Stomach (tissue), 9 donors: ENCODE data around the gene PITX1. TPM values are rescaled to one million over a fixed set of nuclear protein-coding genes. Genes with fewer than 3 reads are reported as not detected.

ENCODE experiments used
- DNase-seq, 2 donors: peaks; one replicate each; pipeline versions ENCODE4 v3.0.0 to v3.0.0-alpha.2; 2013 to 2019
- H3K27ac ChIP-seq, 5 donors: fragments of 200-600 bp in 4 of 5; sonication (generic) in 4 of 5; one replicate each; pipeline ENCODE4 v1.5.1; 2013 to 2019; ENCODE audit warnings: mild to moderate bottlenecking in 1 of 5, moderate library complexity in 1 of 5
- H3K27me3 ChIP-seq, 3 donors: fragments of 200-600 bp; sonication (generic); one replicate each; pipeline ENCODE4 v1.5.1; 2017 to 2019; ENCODE audit warnings: mixed run types in 1 of 3
- H3K36me3 ChIP-seq, 4 donors: fragments of 200-600 bp; sonication (generic); 1 replicate in 3 of 4; 2 replicates in 1 of 4; pipeline ENCODE4 v1.5.1; 2016 to 2019
- H3K4me1 ChIP-seq, 4 donors: fragments of 200-600 bp; sonication (generic); one replicate each; pipeline ENCODE4 v1.5.1; 2016 to 2019
- H3K4me3 ChIP-seq, 4 donors: fragments of 200-600 bp; sonication (generic) in 3 of 4; one replicate each; pipeline ENCODE4 v1.5.1; 2016 to 2019; ENCODE audit warnings: mild to moderate bottlenecking in 1 of 4
- H3K9me3 ChIP-seq, 4 donors: fragments of 200-600 bp; sonication (generic); one replicate each; pipeline ENCODE4 v1.5.1; 2016 to 2019
- EP300 ChIP-seq: sonication (generic); formaldehyde crosslinking; IDR thresholded peaks from one replicate; pipeline ENCODE4 v1.6.1; 2017; ENCODE audit warnings: antibody characterized with exemption
- POLR2A ChIP-seq, 4 donors: fragments of 450-650 bp; IDR thresholded peaks; one replicate each; pipeline ENCODE4 v1.6.1; 2016; ENCODE audit warnings: antibody characterized with exemption in 4 of 4, control low read depth in 2 of 4, mild to moderate bottlenecking in 1 of 4, moderate library complexity in 1 of 4
- POLR2AphosphoS5 ChIP-seq, 3 donors: sonication (generic); formaldehyde crosslinking; IDR thresholded peaks; one replicate each; pipeline ENCODE4 v1.6.1; 2016; ENCODE audit warnings: antibody characterized with exemption in 3 of 3
- WGBS, 5 donors: extraction: QIAGEN DNeasy Blood & Tissue Kit in 3 of 5; methylation state at CpG; one replicate each; pipeline versions ENCODE4 v1.1.5 to v1.1.7; 2013 to 2018; 5-methylcytosine and 5-hydroxymethylcytosine counted together
- intact Hi-C: fragments of 100-400 bp; cut with DNase I; formaldehyde crosslinking; loops from one replicate; pipeline ENCODE4 v1.15.1; 2023; ENCODE audit warnings: low total_unique reads
- polyA plus RNA-seq, 3 donors: library from polyadenylated mRNA; stranded (reverse); fragments of 200-250 nt; gene quantifications; one replicate each; pipeline ENCODE4 v1.2.3, GENCODE V29; 2013
- total RNA-seq, 5 donors: library from RNA; depleted of rRNA; stranded (reverse); fragments of >200 nt; gene quantifications; one replicate each; pipeline versions ENCODE4 v1.1.0 to v1.2.3, GENCODE V29; 2014 to 2016
- TF ChIP-seq, protein P1 (sequence below), 7 experiments: fragments of 450-650 bp in 4 of 7; fragments of 200-600 bp in 3 of 7; sonication (generic) in 3 of 7; IDR thresholded peaks; one replicate each; pipeline ENCODE4 v1.5.1; 2016 to 2019; ENCODE audit warnings: antibody characterized with exemption in 7 of 7, control low read depth in 2 of 7, mild to moderate bottlenecking in 1 of 7
- donor health status: healthy with polysubstance abuse.
- donor health status: Bipolar disorder and iron deficiency.
- donor health status: healthy.

Gene PITX1
- total and polyA plus RNA-seq, 8 donors: 30.3 to 149 (median 45.6) TPM

DNA sequence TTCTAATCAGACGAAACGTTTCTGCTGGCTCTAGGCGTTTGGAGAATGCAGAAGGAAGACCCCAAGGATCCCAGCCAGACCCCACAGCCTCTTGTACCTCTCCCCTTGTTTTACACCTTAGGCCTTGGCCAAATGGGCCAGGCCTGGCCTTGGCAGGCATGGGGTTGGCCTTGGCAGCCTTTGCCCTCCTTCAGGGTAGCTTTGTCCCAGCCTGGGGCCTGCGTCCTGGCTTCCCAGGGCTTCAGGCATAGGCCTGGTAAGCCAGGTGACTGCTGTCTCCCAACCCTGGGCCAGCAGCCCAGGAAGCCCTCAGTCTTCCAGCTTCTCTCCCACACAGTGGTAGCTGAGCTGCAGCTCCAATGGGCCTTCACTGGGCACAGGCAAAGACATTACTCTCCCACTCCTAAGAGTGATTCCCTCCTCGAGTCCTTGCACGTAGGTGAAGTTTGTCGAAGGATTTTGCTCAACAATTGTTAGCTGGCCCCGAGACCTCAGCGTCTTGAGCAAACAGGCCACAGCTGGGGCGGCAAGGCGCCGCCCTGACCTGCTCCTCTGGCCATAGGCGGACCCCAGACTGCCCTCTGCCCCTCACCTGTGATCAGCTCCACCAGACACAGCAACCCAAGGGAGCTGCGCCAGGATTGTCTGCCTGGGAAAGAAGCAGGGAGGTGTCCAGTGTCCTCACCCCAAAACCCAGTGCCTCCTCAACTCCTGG is 1.1 kb upstream of the PITX1 start:
- no peaks in the 10 kb centered on the region for H3K9me3 ChIP-seq
- peak overlapping the region; percentile 2 to 94 (median 94) for H3K27ac ChIP-seq
- no peaks in the 10 kb centered on the region for H3K36me3 ChIP-seq
- H3K27me3 ChIP-seq: peaks cover 2 to 100% (median 92%) of the 10 kb centered on the region in 3 donors
- intact Hi-C loops: loop anchor here (10.0 kb wide), 1 partner anchor 160 kb away; no protein-coding TSS in a partner anchor
- WGBS, 5 donors: 55 to 67% (median 60%) methylated on average over 13 to 14 of the region's 14 CpGs
- H3K4me1 ChIP-seq: peaks cover 42 to 79% (median 73%) of the 10 kb centered on the region in 4 donors
- no peak for DNase-seq
- peak in 1 of 3 donors; percentile 20 for TF ChIP-seq POLR2AphosphoS5 (IDR thresholded peaks at IDR 0.05)
- TF ChIP-seq POLR2A (IDR thresholded peaks at IDR 0.05): no peak
- peak overlapping the region; percentile 71 to 86 (median 77) for H3K4me3 ChIP-seq

DNA sequence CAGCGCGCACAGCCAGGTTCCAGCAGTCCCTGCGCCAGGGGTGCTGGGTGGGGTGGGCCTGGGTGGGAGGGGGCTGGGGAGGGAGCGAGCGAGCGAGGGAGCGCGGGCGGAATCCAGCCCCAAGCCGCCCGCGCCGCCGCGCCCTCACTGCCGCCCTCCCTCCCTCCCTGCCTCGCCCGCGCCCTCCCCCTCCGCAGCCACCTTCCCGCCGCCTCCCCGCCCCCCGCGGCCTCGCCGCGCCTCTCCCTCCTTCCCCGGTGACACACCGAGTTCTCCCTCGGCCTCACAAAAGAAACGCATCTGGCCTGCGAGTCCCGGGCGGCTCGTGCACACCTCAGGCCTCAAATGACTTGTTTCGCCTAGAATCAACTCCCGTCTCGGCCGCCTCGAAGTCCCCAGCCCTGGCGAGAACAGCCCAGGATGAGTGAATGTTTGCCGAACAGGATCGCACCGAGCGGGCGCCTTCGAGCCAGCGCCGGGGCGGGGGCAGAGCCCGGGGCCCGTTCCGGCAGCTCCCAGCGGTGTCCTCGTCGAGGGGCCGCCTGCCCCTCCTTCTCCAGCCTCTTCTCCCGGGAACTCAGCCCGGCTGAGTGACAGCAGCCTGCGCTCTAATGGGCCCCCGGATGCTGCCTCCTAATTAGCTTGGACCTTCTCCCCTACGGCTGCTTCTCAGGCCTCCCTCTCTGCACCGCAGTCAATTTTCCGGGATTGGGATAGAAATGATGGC is 371 bp upstream of the PITX1 start:
- H3K36me3 ChIP-seq: no peaks in the 10 kb centered on the region
- 5 to 13% (median 5%) methylated on average over 32 to 56 of the region's 65 CpGs for WGBS, 5 donors
- intact Hi-C loops: loop anchor here (10.0 kb wide), 1 partner anchor 160 kb away; no protein-coding TSS in a partner anchor
- H3K4me3 ChIP-seq: peak overlapping the region; percentile 71 to 86 (median 77)
- H3K9me3 ChIP-seq: peaks cover 0 to 1% (median 0%) of the 10 kb centered on the region in 4 donors
- peaks cover 0 to 100% (median 90%) of the 10 kb centered on the region in 3 donors for H3K27me3 ChIP-seq
- peaks cover 34 to 76% (median 66%) of the 10 kb centered on the region in 4 donors for H3K4me1 ChIP-seq
- TF ChIP-seq, protein P1, sequence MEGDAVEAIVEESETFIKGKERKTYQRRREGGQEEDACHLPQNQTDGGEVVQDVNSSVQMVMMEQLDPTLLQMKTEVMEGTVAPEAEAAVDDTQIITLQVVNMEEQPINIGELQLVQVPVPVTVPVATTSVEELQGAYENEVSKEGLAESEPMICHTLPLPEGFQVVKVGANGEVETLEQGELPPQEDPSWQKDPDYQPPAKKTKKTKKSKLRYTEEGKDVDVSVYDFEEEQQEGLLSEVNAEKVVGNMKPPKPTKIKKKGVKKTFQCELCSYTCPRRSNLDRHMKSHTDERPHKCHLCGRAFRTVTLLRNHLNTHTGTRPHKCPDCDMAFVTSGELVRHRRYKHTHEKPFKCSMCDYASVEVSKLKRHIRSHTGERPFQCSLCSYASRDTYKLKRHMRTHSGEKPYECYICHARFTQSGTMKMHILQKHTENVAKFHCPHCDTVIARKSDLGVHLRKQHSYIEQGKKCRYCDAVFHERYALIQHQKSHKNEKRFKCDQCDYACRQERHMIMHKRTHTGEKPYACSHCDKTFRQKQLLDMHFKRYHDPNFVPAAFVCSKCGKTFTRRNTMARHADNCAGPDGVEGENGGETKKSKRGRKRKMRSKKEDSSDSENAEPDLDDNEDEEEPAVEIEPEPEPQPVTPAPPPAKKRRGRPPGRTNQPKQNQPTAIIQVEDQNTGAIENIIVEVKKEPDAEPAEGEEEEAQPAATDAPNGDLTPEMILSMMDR (IDR thresholded peaks at IDR 0.05): no peak
- TF ChIP-seq POLR2AphosphoS5 (IDR thresholded peaks at IDR 0.05) (peak in 2 of 3 donors; percentile 37 to 55), POLR2A (IDR thresholded peaks at IDR 0.05) (no peak), EP300 (no peak)
- H3K27ac ChIP-seq: peak overlapping the region; percentile 2 to 94 (median 94)
- DNase-seq: peak; percentile 69 to 91

DNA sequence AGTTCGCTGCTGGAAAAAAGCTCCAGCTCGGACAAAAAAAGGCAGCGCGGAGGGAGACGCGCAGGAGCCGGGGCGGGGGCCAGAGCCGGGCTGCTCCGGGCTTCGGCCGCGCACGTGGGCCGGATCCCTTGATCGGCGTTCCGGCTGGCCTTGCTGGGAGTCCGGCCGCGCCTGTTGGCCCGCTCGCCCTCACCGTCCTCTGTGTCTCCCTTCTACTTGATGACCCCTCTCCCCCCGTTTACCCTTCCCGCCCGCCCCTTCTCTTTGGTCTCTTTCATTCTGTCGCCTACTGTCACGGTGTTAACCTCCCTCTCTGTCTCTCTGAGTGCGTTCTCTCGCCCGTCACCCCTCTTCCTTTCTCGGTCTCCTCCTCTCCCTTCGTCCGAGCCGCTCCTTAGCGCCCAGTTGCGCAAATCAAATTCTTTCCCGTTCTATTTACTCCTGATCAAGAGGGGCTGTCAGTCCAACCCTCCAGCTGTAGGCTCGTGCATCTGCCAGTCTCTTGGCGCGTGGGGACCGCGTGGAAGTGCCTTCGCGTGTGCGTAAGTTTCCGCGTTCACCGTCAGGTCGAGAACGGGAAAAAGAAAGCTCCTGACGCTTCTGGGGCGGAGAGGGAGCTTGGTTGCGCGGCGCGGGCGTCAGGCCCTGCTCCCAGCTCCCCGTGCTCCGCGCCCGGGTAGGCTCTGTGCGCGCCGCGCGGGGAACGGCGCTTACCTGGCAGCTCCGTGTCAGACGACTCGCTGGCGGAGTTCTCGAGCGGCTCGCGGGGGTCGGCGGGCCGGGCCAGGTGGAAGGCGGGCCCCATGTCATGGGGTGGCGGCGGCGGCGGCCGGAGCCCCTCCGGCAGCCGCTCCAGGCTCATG is 798 bp downstream of the PITX1 start:
- peak overlapping the region; percentile 71 to 86 (median 77) for H3K4me3 ChIP-seq
- peaks cover 0 to 100% (median 88%) of the 10 kb centered on the region in 3 donors for H3K27me3 ChIP-seq
- peak; percentile 43 to 68 for DNase-seq
- 1 to 2% (median 1%) methylated on average over 62 to 89 of the region's 89 CpGs for WGBS, 5 donors
- H3K4me1 ChIP-seq: peaks cover 29 to 73% (median 59%) of the 10 kb centered on the region in 4 donors
- peaks cover 0 to 8% (median 4%) of the 10 kb centered on the region in 4 donors for H3K9me3 ChIP-seq
- H3K36me3 ChIP-seq: peaks cover 0 to 4% (median 0%) of the 10 kb centered on the region in 4 donors
- H3K27ac ChIP-seq: peak overlapping the region; percentile 69 to 94 (median 94)
- peak in 2 of 3 donors; percentile 8 to 40 for TF ChIP-seq POLR2AphosphoS5 (IDR thresholded peaks at IDR 0.05)
- TF ChIP-seq, protein P1 (IDR thresholded peaks at IDR 0.05): no peak
- no peak for TF ChIP-seq POLR2A (IDR thresholded peaks at IDR 0.05)
- no peak for TF ChIP-seq EP300
- intact Hi-C loops: loop anchor here (10.0 kb wide), 1 partner anchor 162 kb away; no protein-coding TSS in a partner anchor

DNA sequence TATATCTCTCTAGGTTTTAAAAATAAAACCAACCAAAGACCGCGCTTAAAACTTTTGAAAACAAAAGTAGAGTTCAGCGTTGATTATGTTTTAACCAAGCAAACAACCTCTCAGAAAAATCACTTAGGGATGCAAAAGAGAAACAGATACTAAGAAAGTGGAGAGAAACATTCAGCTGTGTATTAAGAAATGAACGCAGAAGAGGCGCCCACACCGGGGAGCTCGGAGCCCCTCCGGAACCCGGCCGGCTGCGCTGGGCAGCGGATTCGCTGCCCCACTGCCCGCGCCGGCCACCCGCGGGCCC is 1.4 kb downstream of the PITX1 start:
- no peak for DNase-seq
- Histone ChIP-seq H3K4me3 (peak overlapping the region; percentile 71 to 86 (median 77)), H3K4me1 (peaks cover 31 to 79% (median 64%) of the 10 kb centered on the region in 4 donors), H3K36me3 (peaks cover 0 to 8% (median 0%) of the 10 kb centered on the region in 4 donors), H3K27me3 (peaks cover 3 to 100% (median 88%) of the 10 kb centered on the region in 3 donors), H3K9me3 (peaks cover 0 to 8% (median 4%) of the 10 kb centered on the region in 4 donors), H3K27ac (peak overlapping the region; percentile 69 to 94 (median 94))
- WGBS, 5 donors: 2 to 13% (median 6%) methylated on average over 18 of the region's 18 CpGs
- intact Hi-C loops: loop anchor here (10.0 kb wide), 1 partner anchor 162 kb away; no protein-coding TSS in a partner anchor
- TF ChIP-seq POLR2AphosphoS5 (IDR thresholded peaks at IDR 0.05) (no peak), POLR2A (IDR thresholded peaks at IDR 0.05) (no peak), EP300 (no peak)
- TF ChIP-seq, protein P1 (IDR thresholded peaks at IDR 0.05): no peak
